HG03378 (cell line): Measurements from ENCODE around the gene ENAM.

Experiments
- ATAC-seq: cut with Tn5 transposase; IDR thresholded peaks from one replicate; pipeline ENCODE4 v1.9.1; 2021; ENCODE audit warnings: mild to moderate bottlenecking, moderate library complexity; ENCODE audit not compliant: unreplicated experiment

Gene ENAM, protein sequence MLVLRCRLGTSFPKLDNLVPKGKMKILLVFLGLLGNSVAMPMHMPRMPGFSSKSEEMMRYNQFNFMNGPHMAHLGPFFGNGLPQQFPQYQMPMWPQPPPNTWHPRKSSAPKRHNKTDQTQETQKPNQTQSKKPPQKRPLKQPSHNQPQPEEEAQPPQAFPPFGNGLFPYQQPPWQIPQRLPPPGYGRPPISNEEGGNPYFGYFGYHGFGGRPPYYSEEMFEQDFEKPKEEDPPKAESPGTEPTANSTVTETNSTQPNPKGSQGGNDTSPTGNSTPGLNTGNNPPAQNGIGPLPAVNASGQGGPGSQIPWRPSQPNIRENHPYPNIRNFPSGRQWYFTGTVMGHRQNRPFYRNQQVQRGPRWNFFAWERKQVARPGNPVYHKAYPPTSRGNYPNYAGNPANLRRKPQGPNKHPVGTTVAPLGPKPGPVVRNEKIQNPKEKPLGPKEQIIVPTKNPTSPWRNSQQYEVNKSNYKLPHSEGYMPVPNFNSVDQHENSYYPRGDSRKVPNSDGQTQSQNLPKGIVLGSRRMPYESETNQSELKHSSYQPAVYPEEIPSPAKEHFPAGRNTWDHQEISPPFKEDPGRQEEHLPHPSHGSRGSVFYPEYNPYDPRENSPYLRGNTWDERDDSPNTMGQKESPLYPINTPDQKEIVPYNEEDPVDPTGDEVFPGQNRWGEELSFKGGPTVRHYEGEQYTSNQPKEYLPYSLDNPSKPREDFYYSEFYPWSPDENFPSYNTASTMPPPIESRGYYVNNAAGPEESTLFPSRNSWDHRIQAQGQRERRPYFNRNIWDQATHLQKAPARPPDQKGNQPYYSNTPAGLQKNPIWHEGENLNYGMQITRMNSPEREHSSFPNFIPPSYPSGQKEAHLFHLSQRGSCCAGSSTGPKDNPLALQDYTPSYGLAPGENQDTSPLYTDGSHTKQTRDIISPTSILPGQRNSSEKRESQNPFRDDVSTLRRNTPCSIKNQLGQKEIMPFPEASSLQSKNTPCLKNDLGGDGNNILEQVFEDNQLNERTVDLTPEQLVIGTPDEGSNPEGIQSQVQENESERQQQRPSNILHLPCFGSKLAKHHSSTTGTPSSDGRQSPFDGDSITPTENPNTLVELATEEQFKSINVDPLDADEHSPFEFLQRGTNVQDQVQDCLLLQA

DNA sequence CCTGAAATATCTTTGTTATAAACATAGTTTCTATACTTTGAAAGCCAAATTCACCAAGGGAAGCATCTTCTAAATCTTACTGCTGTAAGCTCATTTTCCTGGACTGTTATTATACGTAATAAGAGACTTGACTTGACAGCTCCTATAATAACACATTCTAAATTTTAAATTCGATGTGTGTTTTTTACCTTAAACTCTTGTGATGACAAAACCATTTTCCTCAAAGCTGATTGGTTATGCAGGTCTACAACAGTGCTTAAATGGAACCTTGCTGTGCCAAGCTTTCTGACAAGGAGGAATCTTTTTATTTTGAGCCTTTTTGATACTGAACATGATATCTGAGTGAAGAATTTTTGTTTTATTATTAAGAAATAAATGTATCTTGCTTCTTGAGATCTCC is at the start of gene ENAM:
TSS of gene ENAM (plus strand) at position 301 of the 400 bp plus-strand sequence. CDS start 757 bp downstream, outside the sequence.
- ATAC-seq, result no peak

DNA sequence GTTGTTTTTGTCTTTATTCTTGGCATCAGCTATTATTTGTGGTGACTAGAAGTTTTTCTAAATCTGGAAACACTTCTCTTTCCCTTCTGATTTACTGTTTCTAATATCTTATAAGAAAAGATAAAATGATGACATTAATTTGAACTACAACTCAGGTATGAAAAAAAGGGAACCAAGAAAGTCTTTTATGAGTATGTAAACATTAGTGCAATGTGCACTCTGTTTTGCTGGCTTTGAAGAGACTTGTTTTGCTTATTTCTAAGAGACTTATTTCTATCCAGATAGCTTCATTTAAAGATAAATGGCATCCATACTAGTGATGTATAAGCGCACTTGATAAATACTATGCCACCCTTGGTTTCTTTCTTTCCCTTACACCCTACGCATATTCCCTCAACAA is 46.6 kb upstream of the ENAM start:
- ATAC-seq, result no peak

DNA sequence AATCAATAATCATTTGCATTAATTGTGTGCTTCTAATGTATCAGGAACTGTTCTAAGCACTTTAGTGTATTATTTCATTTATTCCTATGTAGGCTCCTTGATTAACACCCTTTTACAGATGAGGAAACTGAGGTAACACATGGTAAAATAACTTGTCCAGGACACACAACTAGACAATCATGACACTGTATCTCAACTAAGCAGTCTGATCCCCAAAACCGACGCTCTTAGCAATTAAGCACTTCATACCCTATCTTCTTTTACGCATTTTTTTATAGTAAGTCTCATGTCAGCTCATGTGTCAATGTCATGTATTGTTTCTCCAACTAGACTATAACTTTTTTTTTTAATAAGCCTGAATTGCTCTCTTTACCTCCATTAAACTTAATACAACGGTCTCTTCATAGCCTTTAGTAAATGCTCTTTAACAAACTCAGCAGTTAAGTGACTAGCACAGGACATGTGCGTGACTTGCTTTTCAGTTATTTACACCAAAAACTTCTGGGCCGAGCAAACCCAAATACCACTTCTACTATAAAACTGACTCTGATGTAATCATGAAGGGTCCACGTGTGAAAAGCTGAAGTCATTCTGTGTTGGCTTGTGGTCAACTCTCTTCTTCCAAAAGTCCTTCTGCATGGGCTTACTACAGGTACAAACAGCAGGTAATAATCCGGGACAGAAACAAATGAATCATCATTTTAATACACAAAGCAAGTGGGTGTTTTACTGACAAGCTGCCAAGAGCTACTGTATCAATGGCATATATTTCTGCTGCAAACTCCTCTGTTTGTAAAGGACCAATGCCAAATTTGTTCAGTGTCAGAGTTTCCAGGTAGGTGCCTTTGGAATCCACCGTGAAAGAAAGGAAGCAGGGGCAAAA is 44.4 kb upstream of the ENAM start:
- no peak for ATAC-seq

DNA sequence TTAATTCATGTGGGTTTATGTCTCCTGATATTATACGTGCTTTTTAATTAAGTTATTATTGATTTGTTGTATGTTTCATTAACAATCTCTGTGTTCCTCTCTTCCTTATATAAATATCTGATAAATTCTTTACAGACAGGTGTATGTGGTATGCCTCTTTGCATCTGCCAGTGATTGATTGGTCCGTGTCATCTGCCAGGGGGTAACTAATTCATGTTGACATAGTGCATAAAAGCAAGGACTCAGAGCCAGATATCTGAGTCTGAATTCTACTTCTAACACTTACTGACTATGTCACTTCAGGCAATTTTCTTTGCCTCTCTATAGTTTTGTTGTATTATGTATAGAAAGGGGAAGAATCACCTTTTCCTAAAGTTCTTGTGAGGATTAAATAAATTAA is 41.7 kb upstream of the ENAM start:
- ATAC-seq, result no peak

DNA sequence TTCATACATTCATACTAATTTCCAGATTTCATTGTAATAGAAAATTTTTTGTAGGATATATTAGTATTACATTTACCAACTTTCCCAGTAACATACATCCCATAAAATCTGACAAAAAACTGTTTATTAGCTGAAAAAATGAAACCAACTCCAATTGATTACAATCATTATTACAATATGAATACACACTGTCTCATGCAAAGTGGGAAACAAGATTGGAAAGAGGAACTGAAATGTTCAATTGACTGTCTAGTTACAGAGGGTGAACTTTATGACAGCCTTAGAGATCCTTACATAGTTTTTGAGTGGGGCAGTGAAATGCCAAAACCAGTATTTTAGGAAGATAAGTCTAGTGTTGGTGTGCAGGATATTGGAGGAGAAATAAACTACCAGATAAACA is 38.8 kb upstream of the ENAM start:
- peak; percentile 98 for ATAC-seq

DNA sequence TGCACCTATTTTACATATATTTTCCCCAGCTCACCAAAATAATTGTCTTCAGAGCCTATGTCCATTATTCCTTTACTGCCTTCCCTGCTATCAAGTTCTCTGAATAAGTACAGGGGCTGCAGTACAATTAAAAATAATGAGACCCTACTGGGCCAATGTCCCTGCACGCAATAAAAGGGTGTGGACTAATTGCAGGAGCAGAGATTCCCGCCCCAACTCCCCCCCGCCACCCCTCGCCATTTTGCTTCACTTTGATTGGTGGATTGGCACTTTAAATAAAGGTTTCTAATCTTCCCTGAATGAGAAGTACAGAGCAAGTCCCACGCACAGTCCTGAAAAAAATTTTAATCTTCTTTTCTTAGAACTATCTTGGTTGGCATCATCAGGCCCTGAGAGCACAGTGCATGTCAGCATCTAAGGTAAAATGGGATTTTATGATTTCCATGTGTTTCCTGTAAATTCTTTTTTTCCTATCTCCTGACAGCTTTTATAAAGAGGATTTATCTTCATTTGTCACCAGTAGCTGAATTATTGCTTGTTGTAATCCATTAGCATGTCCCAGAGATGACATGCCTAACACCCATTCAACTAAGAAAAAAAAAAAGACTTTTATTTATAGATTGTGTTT is 36.5 kb upstream of the ENAM start, which contains the start of gene AMBN:
TSS of gene AMBN (plus strand) at position 302 of the 628 bp plus-strand sequence. CDS start at position 405, 103 bp downstream.
- no peak for ATAC-seq

DNA sequence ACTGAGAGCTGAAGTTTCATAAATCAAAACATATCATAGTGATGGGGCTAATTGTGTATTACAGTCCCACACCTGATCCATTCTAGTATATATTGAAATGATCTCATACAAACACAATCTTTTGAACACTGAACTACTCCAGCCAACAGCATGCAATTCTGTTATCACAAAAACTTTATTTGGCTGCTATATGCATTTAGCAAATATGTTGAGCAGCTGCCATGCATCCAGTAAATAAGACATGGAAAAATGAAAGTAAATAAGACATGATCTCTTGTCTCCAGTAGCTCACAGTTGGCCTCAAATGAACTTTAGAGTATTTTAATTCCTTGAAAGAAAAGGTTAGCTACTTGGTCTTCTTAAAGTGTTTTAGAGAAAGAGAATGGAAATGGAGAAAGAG is 34.3 kb upstream of the ENAM start:
- no peak for ATAC-seq

DNA sequence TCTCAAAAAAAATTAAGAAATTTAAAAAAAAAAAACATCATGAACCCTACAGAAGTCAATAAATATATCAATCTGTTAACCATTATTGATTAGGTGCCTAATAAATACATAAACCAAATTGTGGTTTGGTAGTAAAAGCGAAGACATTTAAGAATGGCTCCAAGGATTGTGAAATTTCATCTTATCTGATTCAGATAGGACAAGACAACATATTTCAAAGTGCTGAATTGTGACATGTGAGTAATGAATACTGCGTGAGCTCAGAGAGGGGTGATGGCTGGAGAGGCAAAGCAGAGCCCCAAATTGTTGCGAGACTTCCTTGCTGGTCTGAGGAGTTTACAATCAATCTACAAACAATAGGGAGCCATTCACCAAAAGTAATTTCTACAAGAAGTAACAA is 28.2 kb upstream of the ENAM start:
- ATAC-seq, result no peak

DNA sequence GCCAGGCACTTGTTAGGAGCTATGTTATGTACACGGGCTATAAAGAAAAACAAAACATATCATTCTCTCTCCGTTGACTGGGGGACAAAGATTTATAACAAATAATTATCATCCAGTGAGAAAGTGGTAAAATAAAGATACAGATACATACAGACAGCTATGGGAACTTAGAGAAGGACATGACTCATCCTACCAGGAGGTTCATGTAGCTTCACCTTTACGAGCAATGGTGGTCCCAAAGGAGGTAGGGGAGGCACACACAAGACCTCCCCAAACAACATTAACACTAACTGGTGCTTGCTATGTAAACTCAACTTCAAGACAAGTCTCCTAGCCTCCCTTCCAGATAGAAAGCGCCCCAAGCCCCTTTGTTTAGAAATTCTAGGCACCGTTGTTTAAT is 27.6 kb upstream of the ENAM start:
- ATAC-seq, result no peak

DNA sequence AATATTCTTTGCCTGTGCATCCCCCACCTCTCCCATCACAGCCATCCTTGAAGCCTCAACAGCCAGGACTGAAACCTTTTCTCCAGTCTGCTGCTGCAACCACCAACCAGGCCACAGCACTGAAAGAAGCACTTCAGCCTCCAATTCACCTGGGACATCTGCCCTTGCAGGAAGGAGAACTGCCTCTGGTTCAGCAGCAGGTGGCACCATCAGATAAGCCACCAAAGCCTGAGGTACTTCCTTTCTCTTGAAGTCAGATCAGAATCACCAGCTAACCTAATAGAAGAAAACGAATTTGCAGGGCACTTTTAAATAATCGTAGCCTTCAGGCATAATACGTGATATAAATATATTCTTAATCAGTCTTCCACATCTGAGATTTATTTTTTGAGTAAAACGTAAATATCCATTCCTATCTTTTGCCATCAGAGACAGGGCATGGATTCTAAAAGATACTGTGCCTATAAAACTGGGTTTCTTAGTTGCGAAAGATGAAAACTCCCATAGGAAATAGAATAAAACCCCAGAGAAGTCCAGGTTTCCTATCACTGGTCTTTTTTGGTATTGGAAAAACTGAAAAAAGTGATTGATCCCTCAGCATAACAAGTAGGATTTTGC is 27.0 kb upstream of the ENAM start:
- ATAC-seq, result peak; percentile 97

DNA sequence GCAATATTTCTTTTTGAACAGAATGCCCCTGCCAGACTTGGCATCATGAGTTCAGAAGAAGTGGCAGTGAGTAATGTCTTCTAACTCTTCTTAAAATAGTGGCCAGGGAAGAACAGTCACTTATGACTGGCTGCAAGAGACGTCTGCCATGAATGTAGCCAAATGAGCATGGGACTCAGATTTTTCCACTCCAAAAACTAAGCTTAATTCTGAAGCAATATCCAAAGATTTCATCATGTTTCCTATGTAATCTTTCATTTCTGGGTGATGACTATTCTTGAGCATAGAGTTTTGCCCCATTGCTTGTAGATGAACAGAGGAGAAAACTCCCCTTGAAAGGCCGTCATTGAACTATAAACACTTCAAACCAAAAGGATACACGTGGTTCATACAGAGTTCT is 24.7 kb upstream of the ENAM start:
- no peak for ATAC-seq

DNA sequence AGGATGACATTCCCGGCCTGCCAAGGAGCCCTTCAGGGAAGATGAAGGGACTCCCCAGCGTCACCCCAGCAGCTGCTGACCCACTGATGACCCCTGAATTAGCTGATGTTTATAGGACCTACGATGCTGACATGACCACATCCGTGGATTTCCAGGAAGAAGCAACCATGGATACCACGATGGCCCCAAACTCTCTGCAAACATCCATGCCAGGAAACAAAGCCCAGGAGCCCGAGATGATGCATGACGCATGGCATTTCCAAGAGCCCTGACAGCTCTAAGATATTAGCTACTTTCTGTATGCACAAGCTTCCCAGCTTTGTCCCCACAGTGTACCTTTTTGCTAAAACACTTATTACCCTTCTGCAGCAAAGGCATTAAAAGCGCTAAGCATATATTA is 22.1 kb upstream of the ENAM start:
- ATAC-seq, result no peak

DNA sequence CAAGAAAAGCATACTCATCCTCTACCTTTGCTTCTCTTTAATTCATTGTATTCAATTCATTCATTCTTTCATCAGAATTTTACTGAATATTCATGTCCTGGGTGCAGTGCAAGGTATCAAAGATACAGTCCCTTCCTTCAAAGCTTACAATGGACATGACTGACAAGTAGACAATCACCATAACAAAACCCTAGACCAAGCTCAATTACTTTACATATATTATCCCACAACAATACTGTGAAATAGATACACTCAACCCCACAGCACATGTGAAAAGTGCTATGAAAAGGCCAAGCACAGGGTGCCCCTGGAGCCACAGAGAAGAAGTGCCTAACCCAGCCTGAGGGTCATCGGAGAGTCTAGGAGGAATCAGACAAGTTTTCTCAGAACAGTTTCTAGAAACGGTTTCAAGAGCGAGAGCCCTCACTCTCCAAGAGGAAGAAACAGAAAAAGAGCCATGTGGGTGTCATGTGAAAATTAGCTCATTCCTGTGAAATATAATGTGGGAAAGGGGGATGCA is 21.1 kb upstream of the ENAM start:
- no peak for ATAC-seq

DNA sequence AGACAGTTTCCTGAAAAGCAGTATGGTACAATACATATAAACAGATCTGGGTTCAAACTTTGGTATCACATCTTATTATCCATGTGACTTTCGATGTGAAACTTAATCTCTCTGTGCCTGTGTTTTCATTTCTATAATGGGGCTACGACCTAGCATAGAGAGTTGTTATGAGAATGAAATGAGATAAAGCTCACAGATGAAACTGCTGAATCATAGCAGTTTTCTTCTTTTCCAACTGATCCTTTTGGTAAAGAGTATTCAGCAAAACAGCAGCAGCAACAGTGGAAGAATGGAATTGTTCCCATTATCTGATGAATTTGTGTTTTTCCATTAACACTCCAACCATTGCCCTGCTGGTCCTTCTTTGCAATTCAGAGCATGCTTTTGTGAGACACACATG is 20.2 kb upstream of the ENAM start:
- no peak for ATAC-seq

DNA sequence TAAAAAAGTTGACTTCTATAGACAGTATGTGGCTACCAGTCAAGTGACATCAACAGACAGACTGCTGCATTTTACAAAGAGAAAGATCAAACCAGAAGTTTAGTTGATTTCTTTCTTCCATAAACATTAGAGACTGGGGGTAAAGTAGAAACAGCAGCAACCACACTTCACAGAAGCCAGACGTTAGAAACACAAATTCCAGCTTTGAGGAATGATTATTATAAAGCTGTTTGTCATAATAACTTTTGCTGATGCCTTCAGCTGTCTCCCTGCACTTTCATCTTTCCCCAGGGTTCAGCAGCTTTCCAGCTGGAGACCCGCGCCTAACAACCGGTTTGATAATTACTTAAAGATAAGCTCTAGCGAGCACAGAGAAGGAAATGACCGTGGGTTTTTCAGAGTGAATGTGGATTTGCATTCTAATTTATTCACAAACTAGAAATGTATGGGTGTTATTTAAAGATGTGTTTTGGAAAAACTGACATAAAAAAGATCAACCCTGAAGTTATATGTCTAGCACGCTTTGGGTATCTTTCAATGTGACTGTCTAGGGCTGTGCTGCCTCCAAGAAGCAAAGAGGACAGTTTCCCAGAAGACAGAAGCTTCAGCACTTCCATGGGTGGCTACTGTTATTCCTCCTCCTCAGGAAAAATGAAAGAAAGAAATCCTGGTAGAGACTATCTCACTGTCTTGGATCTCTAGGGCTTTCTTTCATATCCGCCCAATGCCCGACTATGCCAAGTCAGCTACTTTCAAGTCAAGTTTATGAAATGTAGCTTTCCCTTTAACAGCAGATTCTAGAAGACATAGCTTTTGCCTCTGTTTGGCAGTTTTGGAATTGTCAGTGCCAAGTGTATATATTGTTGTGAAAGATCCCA is 15.0 kb upstream of the ENAM start:
- ATAC-seq, result peak; percentile 67

DNA sequence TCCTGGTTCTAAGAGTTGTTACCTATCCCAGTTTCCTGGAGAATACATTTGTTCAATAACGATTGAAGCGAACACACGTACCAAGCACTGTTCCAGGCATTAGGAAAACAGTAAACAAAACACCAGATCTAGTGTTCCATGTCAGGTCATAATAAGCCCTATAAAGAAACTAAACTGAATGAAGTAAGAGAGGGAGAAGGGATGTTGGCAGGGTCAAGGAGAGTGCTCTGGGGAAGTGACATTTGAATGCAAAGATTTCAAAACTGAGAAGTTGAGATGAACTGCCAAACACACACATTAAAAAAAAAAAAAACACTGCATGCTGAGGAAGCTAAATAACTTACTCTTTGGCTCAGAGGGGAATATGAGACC is 14.4 kb upstream of the ENAM start:
- ATAC-seq, result no peak

DNA sequence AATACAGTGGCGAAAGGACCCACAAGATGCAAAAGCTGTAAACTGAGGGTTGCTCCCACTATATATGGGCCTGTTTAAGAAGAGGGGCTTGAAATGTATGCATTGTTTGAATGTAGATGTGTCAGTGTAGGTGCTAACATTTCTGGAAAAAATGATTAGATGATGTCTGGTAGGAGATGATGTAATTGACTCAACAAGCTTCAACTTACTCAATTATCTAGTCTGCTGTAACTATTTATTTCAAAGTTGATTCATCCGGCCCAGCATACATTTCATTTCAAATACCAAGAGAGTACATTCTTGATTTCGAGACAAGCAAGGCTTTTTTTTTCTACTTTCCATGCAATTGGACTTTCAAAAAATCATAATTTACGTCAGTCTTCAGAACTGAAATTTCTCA is 9.3 kb upstream of the ENAM start:
- ATAC-seq, result no peak

DNA sequence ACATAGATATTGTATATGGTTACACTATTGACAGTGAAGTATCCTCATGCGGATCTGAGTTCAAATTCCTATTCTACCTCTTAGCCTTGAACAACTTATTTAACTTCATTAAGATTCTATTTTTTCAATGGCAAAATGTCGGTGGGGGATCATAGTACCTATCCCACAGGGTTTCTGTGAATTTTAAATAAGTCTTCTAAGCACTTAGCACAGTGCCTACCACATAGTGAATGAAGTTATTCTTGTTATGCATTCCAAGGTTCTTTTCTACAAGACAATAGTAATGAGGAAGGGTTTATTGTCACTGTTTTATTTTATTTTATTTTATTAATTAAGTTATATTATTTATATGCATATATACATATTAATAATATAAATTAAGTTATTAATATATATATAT is 8.8 kb upstream of the ENAM start:
- no peak for ATAC-seq
